GM19468 (cell line): ENCODE data around the gene DDAH1.

Source experiments
- ATAC-seq: cut with Tn5 transposase; IDR thresholded peaks from one replicate; pipeline ENCODE4 v1.9.1; 2021; ENCODE audit warnings: mild to moderate bottlenecking, moderate library complexity, moderate number of reproducible peaks; ENCODE audit not compliant: unreplicated experiment; ENCODE audit errors: extremely low read depth

The DDAH1 gene

GRCh38 chr1:85316321-85316720 is 148.6 kb downstream of the DDAH1 start:
- ATAC-seq, result no peak

GRCh38 chr1:85315789-85316188 is 149.2 kb downstream of the DDAH1 start:
- no peak for ATAC-seq

- ATAC-seq, result no peak
These were observed 150.2 kb downstream of the DDAH1 start for GRCh38 chr1:85314726-85315125.

DNA sequence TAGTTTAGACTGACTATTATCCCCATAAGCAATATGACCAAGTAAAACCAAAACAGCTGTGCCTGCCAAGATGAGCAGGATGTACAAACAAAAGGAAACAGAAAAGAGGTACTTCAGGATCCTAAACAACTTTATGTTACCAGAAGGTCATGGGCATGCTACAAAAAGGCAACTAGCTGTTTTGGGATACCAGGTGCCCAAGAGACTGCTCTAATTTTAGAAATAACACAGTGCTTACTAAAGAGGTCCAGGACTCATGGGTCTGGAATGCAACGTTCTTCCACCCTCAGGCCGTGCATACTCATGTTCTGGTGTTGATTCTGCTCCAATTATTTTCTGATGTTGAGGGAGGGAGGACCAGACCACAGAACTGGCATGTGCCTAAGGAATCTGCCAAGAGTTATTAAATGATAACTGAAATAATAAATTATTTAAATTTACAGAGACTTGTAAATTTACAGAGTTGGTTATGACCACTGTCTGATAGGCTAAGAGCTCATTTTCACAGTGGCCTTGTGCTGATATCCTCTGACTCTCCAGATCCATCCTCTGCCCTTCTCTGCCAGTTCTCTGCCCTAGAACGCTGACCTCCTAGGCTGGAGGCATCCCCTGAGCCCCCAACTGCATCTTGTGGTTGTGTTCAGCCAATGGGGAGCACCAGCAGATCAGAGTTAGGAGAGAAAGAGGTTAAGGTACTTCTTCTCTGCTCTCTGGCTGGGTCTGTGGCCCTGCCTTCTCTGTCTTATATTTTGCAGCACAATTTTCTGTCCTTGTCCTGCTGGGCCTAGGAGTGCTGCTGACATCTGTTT is 150.9 kb downstream of the DDAH1 start:
- no peak for ATAC-seq

- no peak for ATAC-seq
These were observed 153.1 kb downstream of the DDAH1 start for GRCh38 chr1:85311818-85312217.

- no peak for ATAC-seq
These were observed 156.1 kb downstream of the DDAH1 start for GRCh38 chr1:85308833-85309350.

- peak; percentile 67 for ATAC-seq
These were observed 156.7 kb downstream of the DDAH1 start for GRCh38 chr1:85307987-85308832.

DNA sequence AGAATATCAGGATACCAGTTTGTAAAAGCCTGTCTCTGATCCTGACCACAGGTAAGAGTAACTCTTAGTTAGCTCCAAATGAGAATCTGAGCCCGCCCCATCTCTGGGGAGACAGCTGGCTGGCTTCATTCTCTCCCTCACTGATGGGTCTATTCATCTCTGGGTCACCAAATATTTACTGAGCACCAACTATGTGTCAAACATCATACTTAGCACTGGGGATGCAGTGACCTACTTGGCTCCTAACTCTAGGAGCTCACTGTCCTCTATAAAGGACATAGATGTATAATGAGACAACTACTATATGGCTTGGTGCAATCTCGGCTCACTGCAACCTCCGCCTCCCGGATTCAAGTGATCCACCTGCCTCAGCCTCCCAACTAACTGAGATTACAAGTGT is 158.7 kb downstream of the DDAH1 start:
- no peak for ATAC-seq

DNA sequence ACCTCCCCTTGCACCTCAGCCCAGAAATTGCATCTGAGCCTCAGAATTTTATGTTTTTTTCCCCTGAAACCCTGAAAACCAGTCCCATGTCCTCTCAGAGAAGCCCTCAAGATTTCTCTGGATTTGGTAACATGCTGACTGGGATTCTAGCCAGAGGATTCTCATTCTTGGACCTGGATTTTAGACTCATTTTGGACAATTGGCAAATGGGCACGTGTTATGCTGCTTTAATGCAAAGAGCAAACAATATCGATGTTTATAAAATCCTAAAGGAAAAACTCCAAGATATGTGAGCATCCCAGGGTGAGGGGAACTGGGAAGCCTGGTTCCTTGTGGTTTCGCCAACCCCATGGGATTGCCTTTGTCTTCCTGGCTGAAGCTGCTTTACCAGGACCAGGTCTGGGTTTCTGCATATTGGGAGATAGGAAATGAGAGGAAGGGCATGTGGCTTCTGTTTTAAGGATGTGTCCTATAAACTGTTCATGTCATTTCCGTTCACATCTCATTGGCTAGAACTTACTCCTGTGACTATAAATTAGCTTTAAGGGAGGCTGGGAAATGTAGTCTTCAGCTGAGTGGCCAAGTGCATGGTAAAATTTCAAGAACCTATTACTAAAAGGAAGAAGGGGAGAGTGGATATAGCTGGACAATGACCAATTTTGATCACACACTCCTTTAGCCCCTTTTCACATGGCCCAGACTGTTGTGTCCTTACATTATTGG is 161.4 kb downstream of the DDAH1 start:
- ATAC-seq, result no peak

- no peak for ATAC-seq
These were observed 164.8 kb downstream of the DDAH1 start for GRCh38 chr1:85300140-85300539.

DNA sequence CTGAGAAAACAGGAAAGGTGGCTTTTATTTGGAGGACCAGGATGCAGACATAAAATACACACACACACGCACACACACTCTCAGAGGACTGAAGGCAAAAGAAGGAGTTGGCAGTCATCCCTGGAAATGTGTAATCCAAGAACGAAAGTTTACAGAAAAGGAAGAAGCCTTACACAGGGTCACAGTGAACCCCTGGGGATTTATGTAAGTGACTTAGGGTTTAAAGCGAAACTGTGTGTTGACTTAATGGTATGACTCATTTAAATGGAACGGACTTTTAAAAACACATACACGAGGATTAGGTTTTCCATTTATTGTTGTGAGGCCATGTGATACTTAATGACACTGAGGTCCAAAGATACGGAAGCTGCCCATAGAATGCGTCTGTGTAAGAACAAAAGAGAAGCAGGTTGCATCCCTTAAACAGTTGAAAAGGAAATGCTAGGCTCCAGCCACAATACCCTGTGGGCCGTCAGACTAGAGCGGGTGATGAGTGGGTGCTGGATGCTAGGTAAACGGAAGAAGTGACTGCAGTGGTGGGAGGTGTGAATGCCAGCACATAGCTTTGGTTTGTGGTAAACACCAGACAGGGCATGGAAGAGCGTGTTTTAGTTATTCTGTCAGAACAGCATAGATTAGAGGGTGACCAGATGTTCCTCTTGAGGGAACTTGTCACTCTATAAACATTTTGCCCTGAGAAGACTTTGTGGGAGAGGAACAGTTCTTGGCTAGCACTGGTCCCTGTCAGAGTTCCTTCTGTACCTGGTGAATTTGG is 166.9 kb downstream of the DDAH1 start:
- peak; percentile 73 for ATAC-seq

GRCh38 chr1:85297538-85297854 is 167.5 kb downstream of the DDAH1 start:
- ATAC-seq, result no peak

DNA sequence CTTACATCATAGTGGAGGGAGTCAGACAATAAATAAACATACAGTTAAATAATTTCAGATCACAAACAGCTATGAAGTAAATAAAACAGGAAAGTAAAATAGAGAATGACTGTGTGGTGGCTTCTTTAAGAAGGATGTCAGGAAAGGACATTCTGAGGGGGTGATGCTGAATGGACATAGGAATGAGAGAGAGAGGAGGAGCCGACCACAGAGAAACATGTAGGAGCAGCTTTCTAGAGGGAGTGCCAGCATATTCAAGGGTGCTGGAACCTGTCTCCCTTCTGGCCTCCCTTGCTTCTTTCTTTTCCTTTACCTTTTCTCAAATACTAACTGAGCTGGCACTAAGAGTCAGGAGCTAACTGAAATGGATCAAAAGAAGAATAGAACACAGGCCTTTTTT is 168.0 kb downstream of the DDAH1 start:
- ATAC-seq, result no peak

- no peak for ATAC-seq
These were observed 169.3 kb downstream of the DDAH1 start for GRCh38 chr1:85295654-85296053.

GRCh38 chr1:85295006-85295431 is 169.9 kb downstream of the DDAH1 start:
- ATAC-seq, result no peak

DNA sequence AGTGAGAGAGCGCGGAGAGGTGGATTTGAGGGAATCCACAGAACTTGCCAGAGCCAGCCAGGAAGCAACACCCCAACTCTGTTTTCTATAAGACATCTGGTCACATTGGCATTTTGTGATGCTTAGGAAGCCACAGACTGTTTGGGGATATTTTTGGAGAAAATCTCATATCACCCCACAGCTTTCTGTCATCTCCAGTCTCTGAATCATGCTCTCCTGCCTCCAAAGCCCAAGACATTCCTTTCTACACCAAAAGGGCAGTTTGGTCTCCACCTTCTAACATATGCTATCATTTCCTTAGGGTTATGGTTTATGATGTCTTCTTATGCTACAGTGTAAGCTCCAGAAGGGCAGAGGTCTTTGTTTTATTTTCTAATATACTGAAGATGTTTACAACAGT is 174.1 kb downstream of the DDAH1 start:
- no peak for ATAC-seq

DNA sequence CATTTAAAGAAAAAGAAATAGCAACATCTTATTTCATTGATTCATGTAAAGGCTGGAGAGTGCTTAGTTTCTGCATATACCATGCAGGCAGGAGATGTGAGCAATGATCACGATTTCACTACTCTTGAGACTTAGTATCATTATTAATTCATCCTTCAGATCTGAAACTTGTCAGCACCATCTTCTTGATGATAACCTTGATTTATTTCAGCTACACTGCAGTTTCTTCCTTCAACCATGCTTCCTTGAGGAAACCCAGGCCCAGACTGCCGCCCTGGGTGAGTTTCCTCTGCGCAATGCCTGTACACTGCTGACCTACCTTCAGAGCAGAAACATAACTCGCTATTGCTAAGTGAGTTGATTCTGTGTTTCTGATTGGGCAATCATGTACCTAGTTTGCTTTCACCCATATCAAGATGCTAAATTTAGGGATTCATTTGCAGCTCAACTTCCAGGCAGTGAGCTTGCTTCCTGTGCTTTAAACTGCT is 175.1 kb downstream of the DDAH1 start:
- no peak for ATAC-seq

DNA sequence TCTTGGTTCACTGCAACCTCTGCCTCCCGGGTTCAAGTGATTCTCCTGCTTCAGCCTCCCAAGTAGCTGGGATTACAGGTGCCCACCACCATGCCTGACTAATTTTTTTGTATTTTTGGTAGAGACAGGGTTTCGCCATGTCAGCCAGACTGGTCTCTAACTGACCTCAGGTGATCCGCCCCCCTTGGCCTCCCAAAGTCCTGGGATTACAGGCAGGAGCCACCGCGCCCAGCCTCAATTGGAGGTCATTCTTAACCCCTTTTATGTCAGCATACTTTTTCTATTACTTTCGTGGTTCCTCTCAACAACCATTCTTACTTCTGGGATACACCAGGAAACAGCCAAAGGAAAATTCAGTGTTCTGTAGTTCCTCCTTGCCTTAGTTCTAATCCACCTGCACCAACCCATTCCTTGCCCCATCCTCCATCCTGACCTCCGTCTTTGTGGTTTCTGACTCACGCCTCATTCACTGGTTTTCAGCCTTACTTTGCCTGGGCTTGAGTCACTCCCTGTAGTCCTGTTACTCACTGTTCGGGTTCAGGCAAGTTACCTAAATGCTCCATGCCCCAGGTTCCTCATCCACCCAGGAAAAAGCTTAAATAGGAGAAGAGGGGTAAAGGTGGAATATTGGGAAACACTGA is 175.6 kb downstream of the DDAH1 start:
- no peak for ATAC-seq

- no peak for ATAC-seq
These were observed 180.8 kb downstream of the DDAH1 start for GRCh38 chr1:85284202-85284601.
